GM19438 (cell line): ENCODE data around the gene VSTM2L.

Experiments used
- ATAC-seq: cut with Tn5 transposase; IDR thresholded peaks from one replicate; pipeline ENCODE4 v1.9.1; 2021; ENCODE audit warnings: low read depth; ENCODE audit not compliant: unreplicated experiment

VSTM2L gene

GRCh38 chr20:37915434-37915787 lies 12.5 kb downstream of the VSTM2L start:
- ATAC-seq, result no peak

- ATAC-seq, result no peak
Observed at GRCh38 chr20:37915800-37916570, 13.1 kb downstream of the VSTM2L start.

GRCh38 chr20:37917461-37917860 lies 14.5 kb downstream of the VSTM2L start:
- no peak for ATAC-seq

GRCh38 chr20:37918035-37918434 lies 15.1 kb downstream of the VSTM2L start:
- no peak for ATAC-seq

- ATAC-seq, result no peak
Observed at GRCh38 chr20:37919389-37920040, 16.6 kb downstream of the VSTM2L start.

GRCh38 chr20:37920270-37920669 lies 17.3 kb downstream of the VSTM2L start:
- ATAC-seq, result no peak

- no peak for ATAC-seq
Observed at GRCh38 chr20:37920679-37921322, 17.9 kb downstream of the VSTM2L start.

GRCh38 chr20:37921341-37921929 lies 18.5 kb downstream of the VSTM2L start:
- ATAC-seq, result peak; percentile 52

GRCh38 chr20:37922016-37922415 lies 19.1 kb downstream of the VSTM2L start:
- peak; percentile 70 for ATAC-seq

- no peak for ATAC-seq
Observed at GRCh38 chr20:37925265-37926165, 22.6 kb downstream of the VSTM2L start.

GRCh38 chr20:37926612-37927011 lies 23.7 kb downstream of the VSTM2L start:
- ATAC-seq, result no peak

GRCh38 chr20:37927410-37928095 lies 24.6 kb downstream of the VSTM2L start:
- no peak for ATAC-seq

GRCh38 chr20:37928996-37929682 lies 26.2 kb downstream of the VSTM2L start:
- no peak for ATAC-seq

GRCh38 chr20:37929683-37930014 lies 26.7 kb downstream of the VSTM2L start:
- no peak for ATAC-seq

GRCh38 chr20:37931153-37931922 lies 28.4 kb downstream of the VSTM2L start:
- no peak for ATAC-seq

- ATAC-seq, result no peak
Observed at GRCh38 chr20:37932074-37932473, 29.1 kb downstream of the VSTM2L start.

- no peak for ATAC-seq
Observed at GRCh38 chr20:37932919-37933318, 30.0 kb downstream of the VSTM2L start.

- ATAC-seq, result no peak
Observed at GRCh38 chr20:37933786-37934633, 31.1 kb downstream of the VSTM2L start.
